HepG2 (cell line): Measurements from ENCODE around the gene NDC80. TPM values are rescaled to one million over a fixed set of nuclear protein-coding genes. Genes with fewer than 3 reads are reported as not detected.

ENCODE experiments used
- ARNT ChIP-seq: fragments of 450-650 bp; IDR thresholded peaks from 2 replicates; pipeline ENCODE4 v1.6.1; 2017
- KDM3A ChIP-seq: IDR thresholded peaks from 2 replicates; pipeline ENCODE4 v1.6.1; 2018; ENCODE audit warnings: low read depth, missing compliant biosample characterization
- MIXL1 ChIP-seq: IDR thresholded peaks from 2 replicates; pipeline ENCODE4 v1.6.1; 2016
- PCBP2 ChIP-seq: fragments of 200-400 bp; formaldehyde crosslinking; optimal IDR thresholded peaks from 2 replicates; pipeline ENCODE3; 2018; ENCODE audit warnings: low read length, low read depth; ENCODE audit not compliant: poor library complexity, severe bottlenecking
- RERE ChIP-seq: IDR thresholded peaks from 2 replicates; pipeline ENCODE4 v1.6.1; 2016; ENCODE audit warnings: low read depth, missing genetic modification reagents, missing compliant biosample characterization
- ZNF652 ChIP-seq: IDR thresholded peaks from 2 replicates; pipeline ENCODE4 v1.6.1; 2016; ENCODE audit warnings: low read depth, borderline replicate concordance
- ZNF773 ChIP-seq: sonication (generic); formaldehyde crosslinking; IDR thresholded peaks from 2 replicates; pipeline ENCODE4 v1.4.0; 2020; ENCODE audit warnings: missing genetic modification reagents, borderline replicate concordance
- ZSCAN25 ChIP-seq: sonication (generic); formaldehyde crosslinking; IDR thresholded peaks from 2 replicates; pipeline ENCODE4 v1.8.0; 2022; ENCODE audit warnings: mild to moderate bottlenecking, missing genetic modification reagents
- polyA plus RNA-seq, 8 experiments: library from polyadenylated mRNA; depleted of rRNA in 3 of 8; stranded (reverse) in 7 of 8; unstranded in 1 of 8; fragments of >200 nt; fragmentation: Illumina TruSeq in 4 of 8; extraction: Trizol in 4 of 8; gene quantifications; 2 replicates each; pipeline versions ENCODE4 v1.2.1 to v1.2.3, GENCODE V29; 2011 to 2016; ENCODE audit warnings: low read depth in 4 of 8, missing spikeins in 1 of 8, mixed read lengths in 1 of 8; ENCODE audit not compliant: insufficient read depth in 1 of 8
- total RNA-seq, 5 experiments: library from RNA; depleted of rRNA; stranded (reverse); fragments of >200 nt; fragmentation: Illumina TruSeq; extraction: Trizol; gene quantifications; 2 replicates each; pipeline ENCODE4 v1.2.3, GENCODE V29; 2016; ENCODE audit warnings: low read depth in 1 of 5
- TF ChIP-seq, protein P1 (sequence below): sonication (generic); formaldehyde crosslinking; IDR thresholded peaks from 2 replicates; pipeline ENCODE4 v1.4.0; 2020; ENCODE audit warnings: missing genetic modification reagents

Gene NDC80
- total and polyA plus RNA-seq, 2 of the 13 experiments (the other 11 are each of a cell fraction or from before 2014, with no cell fraction given), result 9.6 to 33.0 TPM

- TF ChIP-seq ZNF773 (CRISPR knock-in tag) (no peak), KDM3A (CRISPR knock-in tag) (no peak), ZNF652 (CRISPR knock-in tag) (no peak), ZSCAN25 (CRISPR knock-in tag) (no peak), RERE (no peak), PCBP2 (no peak), MIXL1 (no peak), ARNT (no peak)
- TF ChIP-seq, protein P1, sequence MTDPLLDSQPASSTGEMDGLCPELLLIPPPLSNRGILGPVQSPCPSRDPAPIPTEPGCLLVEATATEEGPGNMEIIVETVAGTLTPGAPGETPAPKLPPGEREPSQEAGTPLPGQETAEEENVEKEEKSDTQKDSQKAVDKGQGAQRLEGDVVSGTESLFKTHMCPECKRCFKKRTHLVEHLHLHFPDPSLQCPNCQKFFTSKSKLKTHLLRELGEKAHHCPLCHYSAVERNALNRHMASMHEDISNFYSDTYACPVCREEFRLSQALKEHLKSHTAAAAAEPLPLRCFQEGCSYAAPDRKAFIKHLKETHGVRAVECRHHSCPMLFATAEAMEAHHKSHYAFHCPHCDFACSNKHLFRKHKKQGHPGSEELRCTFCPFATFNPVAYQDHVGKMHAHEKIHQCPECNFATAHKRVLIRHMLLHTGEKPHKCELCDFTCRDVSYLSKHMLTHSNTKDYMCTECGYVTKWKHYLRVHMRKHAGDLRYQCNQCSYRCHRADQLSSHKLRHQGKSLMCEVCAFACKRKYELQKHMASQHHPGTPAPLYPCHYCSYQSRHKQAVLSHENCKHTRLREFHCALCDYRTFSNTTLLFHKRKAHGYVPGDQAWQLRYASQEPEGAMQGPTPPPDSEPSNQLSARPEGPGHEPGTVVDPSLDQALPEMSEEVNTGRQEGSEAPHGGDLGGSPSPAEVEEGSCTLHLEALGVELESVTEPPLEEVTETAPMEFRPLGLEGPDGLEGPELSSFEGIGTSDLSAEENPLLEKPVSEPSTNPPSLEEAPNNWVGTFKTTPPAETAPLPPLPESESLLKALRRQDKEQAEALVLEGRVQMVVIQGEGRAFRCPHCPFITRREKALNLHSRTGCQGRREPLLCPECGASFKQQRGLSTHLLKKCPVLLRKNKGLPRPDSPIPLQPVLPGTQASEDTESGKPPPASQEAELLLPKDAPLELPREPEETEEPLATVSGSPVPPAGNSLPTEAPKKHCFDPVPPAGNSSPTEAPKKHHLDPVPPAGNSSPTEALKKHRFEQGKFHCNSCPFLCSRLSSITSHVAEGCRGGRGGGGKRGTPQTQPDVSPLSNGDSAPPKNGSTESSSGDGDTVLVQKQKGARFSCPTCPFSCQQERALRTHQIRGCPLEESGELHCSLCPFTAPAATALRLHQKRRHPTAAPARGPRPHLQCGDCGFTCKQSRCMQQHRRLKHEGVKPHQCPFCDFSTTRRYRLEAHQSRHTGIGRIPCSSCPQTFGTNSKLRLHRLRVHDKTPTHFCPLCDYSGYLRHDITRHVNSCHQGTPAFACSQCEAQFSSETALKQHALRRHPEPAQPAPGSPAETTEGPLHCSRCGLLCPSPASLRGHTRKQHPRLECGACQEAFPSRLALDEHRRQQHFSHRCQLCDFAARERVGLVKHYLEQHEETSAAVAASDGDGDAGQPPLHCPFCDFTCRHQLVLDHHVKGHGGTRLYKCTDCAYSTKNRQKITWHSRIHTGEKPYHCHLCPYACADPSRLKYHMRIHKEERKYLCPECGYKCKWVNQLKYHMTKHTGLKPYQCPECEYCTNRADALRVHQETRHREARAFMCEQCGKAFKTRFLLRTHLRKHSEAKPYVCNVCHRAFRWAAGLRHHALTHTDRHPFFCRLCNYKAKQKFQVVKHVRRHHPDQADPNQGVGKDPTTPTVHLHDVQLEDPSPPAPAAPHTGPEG (CRISPR knock-in tag), result no peak
- TF ChIP-seq, all 625 proteins: peak for 0
Observed at GRCh38 chr18:2537296-2537695, 34.1 kb upstream of the NDC80 start (continued).
